ENCODE data around the gene REXO5. TPM values are rescaled to one million over a fixed set of nuclear protein-coding genes. Genes with fewer than 3 reads are reported as not detected.
A peak's percentile ranks its signal among the peaks of the same experiment; 100 is the strongest.
"Not testable (repeated sequence)": the region's sequence is repeated elsewhere in the genome, so short reads cannot be mapped to it uniquely, and the experiment has no call there.

REXO5 gene
- total and polyA plus RNA-seq, 8 donors: 2.9 to 16.3 (median 11.9) TPM

GRCh38 chr16:20859699-20860098 lies 53.4 kb downstream of the REXO5 start:
- Histone ChIP-seq H3K4me3 (no peak overlapping the region), H3K27me3 (no peaks in the 10 kb centered on the region), H3K4me1 (peaks cover under 1 to 4% of the 10 kb centered on the region in 2 donors), H3K36me3 (peaks cover 0 to 58% of the 10 kb centered on the region in 2 donors), H3K27ac (peak overlapping the region in 1 of 2 donors; percentile 5), H3K9me3 (no peaks in the 10 kb centered on the region)
- intact Hi-C loops (cut with DNase I): no loop called here
- ATAC-seq: no peak
- TF ChIP-seq CTCF (IDR thresholded peaks at IDR 0.05): no peak
- DNase-seq: no peak

- DNase-seq: no peak
- no peak for TF ChIP-seq CTCF (IDR thresholded peaks at IDR 0.05)
- Histone ChIP-seq H3K36me3 (peaks cover 0 to 54% of the 10 kb centered on the region in 2 donors), H3K9me3 (no peaks in the 10 kb centered on the region), H3K27me3 (no peaks in the 10 kb centered on the region), H3K27ac (peak overlapping the region in 1 of 2 donors; percentile 5), H3K4me3 (no peak overlapping the region), H3K4me1 (peaks cover 5 to 8% of the 10 kb centered on the region in 2 donors)
- intact Hi-C loops (cut with DNase I): no loop called here
- no peak for ATAC-seq
Observed at GRCh38 chr16:20860361-20860760, 54.0 kb downstream of the REXO5 start.

GRCh38 chr16:20860995-20861394 lies 54.7 kb downstream of the REXO5 start:
- H3K27me3 ChIP-seq; H3K9me3 ChIP-seq; intact Hi-C loops (cut with DNase I); H3K4me3 ChIP-seq; DNase-seq: not testable (repeated sequence)
- Histone ChIP-seq H3K27ac (peak overlapping the region in 1 of 2 donors; percentile 5), H3K4me1 (peaks cover 11 to 14% of the 10 kb centered on the region in 2 donors), H3K36me3 (peaks cover 0 to 51% of the 10 kb centered on the region in 2 donors)
- peak; percentile 62 for ATAC-seq

GRCh38 chr16:20862162-20862960 lies 56.0 kb downstream of the REXO5 start:
- intact Hi-C loops (cut with DNase I): no loop called here
- TF ChIP-seq CTCF (IDR thresholded peaks at IDR 0.05): no peak
- H3K36me3 ChIP-seq: peaks cover 0 to 46% of the 10 kb centered on the region in 2 donors
- H3K9me3 ChIP-seq: no peaks in the 10 kb centered on the region
- peaks cover 16 to 28% of the 10 kb centered on the region in 2 donors for H3K4me1 ChIP-seq
- no peaks in the 10 kb centered on the region for H3K27me3 ChIP-seq
- H3K4me3 ChIP-seq: no peak overlapping the region
- peak in 1 of 4 donors; percentile 61 for DNase-seq
- H3K27ac ChIP-seq: no peak overlapping the region
- no peak for ATAC-seq

- H3K27me3 ChIP-seq; ATAC-seq; H3K9me3 ChIP-seq; H3K4me3 ChIP-seq; H3K27ac ChIP-seq; intact Hi-C loops (cut with DNase I); DNase-seq: not testable (repeated sequence)
- H3K36me3 ChIP-seq: peaks cover 0 to 33% of the 10 kb centered on the region in 2 donors
- peaks cover 31 to 48% of the 10 kb centered on the region in 2 donors for H3K4me1 ChIP-seq
Observed at GRCh38 chr16:20864376-20864775, 58.0 kb downstream of the REXO5 start.

- TF ChIP-seq CTCF (IDR thresholded peaks at IDR 0.05): no peak
- peaks cover 0 to 21% of the 10 kb centered on the region in 2 donors for H3K36me3 ChIP-seq
- no peak for DNase-seq
- H3K4me3 ChIP-seq: no peak overlapping the region
- H3K9me3 ChIP-seq: no peaks in the 10 kb centered on the region
- ATAC-seq: no peak
- peak overlapping the region; percentile 53 to 57 for H3K27ac ChIP-seq
- intact Hi-C loops (cut with DNase I): no loop called here
- no peaks in the 10 kb centered on the region for H3K27me3 ChIP-seq
- peaks cover 43 to 56% of the 10 kb centered on the region in 2 donors for H3K4me1 ChIP-seq
Observed at GRCh38 chr16:20865420-20866131, 59.2 kb downstream of the REXO5 start.

All from left lung (tissue), 10 donors.